HL-60 (cell line): ENCODE results near the gene EXOC2.

Experiments
- DNase-seq, 2 experiments: peaks; one replicate each; pipeline ENCODE4 v3.0.0-alpha.2; 2010 to 2020; ENCODE audit warnings: low read depth in 1 of 2, low spot score in 1 of 2
- H3K27ac ChIP-seq: fragments of 250-450 bp; sonication (Bioruptor Pico); replicated peaks from 2 replicates; pipeline ENCODE4 v1.5.1; 2020; ENCODE audit warnings: mild to moderate bottlenecking, moderate library complexity
- H3K27me3 ChIP-seq: fragments of 250-450 bp; sonication (Bioruptor Pico); 2 replicates; pipeline ENCODE4 v1.5.1; 2021; ENCODE audit warnings: mild to moderate bottlenecking, moderate library complexity; ENCODE audit not compliant: insufficient read depth, poor library complexity, severe bottlenecking
- H3K4me3 ChIP-seq: replicated peaks from 2 replicates; pipeline ENCODE4 v1.5.1; 2011; ENCODE audit warnings: mild to moderate bottlenecking, control low read depth, low read length; ENCODE audit not compliant: insufficient read depth
- GABPA ChIP-seq: IDR thresholded peaks from 2 replicates; pipeline ENCODE4 v1.6.1; 2012; ENCODE audit warnings: low read depth
- POLR2AphosphoS5 ChIP-seq: IDR thresholded peaks from 2 replicates; pipeline ENCODE4 v1.6.1; 2012; ENCODE audit warnings: low read depth
- SPI1 ChIP-seq: IDR thresholded peaks from 2 replicates; pipeline ENCODE4 v1.6.1; 2012; ENCODE audit warnings: low read depth, mild to moderate bottlenecking, borderline replicate concordance
- TF ChIP-seq, protein P1 (sequence below): IDR thresholded peaks from one replicate; pipeline ENCODE4 v1.5.1; 2011; ENCODE audit warnings: low read length, control low read depth, inconsistent platforms; ENCODE audit not compliant: insufficient read depth
- TF ChIP-seq, protein P2 (sequence below): IDR thresholded peaks from 2 replicates; pipeline ENCODE4 v1.6.1; 2012; ENCODE audit warnings: low read depth; ENCODE audit not compliant: insufficient replicate concordance

Gene EXOC2

DNA sequence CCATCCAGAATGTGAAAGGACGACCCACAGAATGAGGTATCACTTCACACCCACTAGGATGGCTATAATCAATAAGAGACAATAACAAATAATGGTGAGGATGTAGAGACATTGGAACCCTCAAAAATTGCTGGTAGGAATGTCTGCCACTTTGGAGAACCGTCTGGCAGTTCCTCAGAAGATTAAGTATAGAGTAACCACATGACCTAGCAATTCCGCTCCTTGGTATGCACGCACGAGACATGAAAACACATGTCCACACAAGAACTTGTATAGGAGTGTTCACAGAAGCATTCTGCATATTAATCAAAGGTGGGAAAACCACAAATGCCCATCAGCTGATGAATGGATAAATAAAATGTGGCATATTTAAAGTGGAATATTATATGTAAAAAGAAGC is 200.8 kb downstream of the EXOC2 start:
- Histone ChIP-seq H3K27me3 (no peaks in the 10 kb centered on the region), H3K27ac (no peak overlapping the region), H3K4me3 (no peak overlapping the region)
- TF ChIP-seq POLR2AphosphoS5 (no peak), SPI1 (no peak), GABPA (no peak)
- TF ChIP-seq, protein P1, sequence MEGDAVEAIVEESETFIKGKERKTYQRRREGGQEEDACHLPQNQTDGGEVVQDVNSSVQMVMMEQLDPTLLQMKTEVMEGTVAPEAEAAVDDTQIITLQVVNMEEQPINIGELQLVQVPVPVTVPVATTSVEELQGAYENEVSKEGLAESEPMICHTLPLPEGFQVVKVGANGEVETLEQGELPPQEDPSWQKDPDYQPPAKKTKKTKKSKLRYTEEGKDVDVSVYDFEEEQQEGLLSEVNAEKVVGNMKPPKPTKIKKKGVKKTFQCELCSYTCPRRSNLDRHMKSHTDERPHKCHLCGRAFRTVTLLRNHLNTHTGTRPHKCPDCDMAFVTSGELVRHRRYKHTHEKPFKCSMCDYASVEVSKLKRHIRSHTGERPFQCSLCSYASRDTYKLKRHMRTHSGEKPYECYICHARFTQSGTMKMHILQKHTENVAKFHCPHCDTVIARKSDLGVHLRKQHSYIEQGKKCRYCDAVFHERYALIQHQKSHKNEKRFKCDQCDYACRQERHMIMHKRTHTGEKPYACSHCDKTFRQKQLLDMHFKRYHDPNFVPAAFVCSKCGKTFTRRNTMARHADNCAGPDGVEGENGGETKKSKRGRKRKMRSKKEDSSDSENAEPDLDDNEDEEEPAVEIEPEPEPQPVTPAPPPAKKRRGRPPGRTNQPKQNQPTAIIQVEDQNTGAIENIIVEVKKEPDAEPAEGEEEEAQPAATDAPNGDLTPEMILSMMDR, result no peak
- TF ChIP-seq, protein P2, sequence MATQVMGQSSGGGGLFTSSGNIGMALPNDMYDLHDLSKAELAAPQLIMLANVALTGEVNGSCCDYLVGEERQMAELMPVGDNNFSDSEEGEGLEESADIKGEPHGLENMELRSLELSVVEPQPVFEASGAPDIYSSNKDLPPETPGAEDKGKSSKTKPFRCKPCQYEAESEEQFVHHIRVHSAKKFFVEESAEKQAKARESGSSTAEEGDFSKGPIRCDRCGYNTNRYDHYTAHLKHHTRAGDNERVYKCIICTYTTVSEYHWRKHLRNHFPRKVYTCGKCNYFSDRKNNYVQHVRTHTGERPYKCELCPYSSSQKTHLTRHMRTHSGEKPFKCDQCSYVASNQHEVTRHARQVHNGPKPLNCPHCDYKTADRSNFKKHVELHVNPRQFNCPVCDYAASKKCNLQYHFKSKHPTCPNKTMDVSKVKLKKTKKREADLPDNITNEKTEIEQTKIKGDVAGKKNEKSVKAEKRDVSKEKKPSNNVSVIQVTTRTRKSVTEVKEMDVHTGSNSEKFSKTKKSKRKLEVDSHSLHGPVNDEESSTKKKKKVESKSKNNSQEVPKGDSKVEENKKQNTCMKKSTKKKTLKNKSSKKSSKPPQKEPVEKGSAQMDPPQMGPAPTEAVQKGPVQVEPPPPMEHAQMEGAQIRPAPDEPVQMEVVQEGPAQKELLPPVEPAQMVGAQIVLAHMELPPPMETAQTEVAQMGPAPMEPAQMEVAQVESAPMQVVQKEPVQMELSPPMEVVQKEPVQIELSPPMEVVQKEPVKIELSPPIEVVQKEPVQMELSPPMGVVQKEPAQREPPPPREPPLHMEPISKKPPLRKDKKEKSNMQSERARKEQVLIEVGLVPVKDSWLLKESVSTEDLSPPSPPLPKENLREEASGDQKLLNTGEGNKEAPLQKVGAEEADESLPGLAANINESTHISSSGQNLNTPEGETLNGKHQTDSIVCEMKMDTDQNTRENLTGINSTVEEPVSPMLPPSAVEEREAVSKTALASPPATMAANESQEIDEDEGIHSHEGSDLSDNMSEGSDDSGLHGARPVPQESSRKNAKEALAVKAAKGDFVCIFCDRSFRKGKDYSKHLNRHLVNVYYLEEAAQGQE, result no peak
- DNase-seq, result no peak

DNA sequence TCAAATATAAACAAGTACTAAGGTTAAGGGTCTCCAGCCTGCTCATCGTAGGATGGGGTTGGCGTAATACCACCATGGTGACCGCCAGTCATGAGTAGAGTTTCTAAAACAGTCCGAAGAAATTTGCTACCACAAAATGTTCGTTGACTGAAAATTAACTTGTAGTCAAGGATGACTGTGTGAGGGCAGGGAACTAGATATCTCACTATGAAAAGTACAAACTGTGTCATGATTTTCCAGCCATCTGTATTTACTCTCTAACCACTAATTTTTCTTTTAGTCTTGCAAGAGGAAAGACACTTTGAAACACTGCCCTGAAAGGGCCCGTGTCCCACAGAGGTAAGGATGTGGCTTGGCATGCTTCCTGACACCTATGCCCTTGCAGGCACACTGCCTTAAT is 201.7 kb downstream of the EXOC2 start:
- no peak for DNase-seq
- TF ChIP-seq SPI1, result no peak
- TF ChIP-seq, protein P1, result no peak
- no peak for TF ChIP-seq POLR2AphosphoS5
- no peak for TF ChIP-seq GABPA
- TF ChIP-seq, protein P2, result no peak
- Histone ChIP-seq H3K4me3 (no peak overlapping the region), H3K27ac (no peak overlapping the region), H3K27me3 (no peaks in the 10 kb centered on the region)

DNA sequence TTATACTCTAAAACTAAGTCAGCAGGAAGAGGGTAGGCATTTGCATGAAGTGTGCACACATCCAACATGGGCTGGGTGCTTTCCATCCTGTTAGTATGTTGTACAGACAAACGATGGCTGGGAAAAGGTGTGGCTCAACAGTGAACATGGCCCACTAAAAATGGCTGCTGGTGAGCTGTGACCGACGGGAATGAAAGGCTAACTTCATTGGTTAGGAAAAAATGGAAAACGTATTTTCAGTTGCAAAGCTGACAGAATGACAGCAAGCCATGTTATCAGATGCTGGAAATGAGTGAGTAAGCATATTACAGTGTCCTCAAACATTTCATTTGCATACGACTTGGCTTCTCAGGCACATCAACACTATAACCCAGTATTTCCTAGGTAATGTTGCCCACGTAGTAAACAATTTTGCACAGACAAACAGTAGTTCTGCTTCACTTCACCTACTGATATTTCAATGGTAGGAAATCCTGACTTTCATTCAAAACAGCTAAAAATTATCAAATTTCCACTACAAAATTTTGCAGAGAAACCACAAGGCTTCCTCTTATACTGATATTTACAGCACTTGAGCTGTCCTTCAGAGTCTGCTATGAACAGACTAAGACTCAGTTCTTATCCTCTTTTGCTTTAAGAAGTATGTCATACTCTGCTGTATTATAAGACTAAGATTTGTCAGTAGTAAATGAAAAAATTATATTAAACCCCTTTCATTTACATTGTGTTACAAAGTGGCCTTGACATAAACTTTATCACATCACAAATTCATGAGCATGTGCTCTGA is 202.5 kb downstream of the EXOC2 start:
- DNase-seq, result no peak
- H3K4me3 ChIP-seq, result no peak overlapping the region

More for the DNA sequence above, 202.5 kb downstream of the EXOC2 start:
- Histone ChIP-seq H3K27ac (no peak overlapping the region), H3K27me3 (no peaks in the 10 kb centered on the region)
- TF ChIP-seq, protein P2, result no peak
- TF ChIP-seq SPI1, result no peak
- no peak for TF ChIP-seq POLR2AphosphoS5
- TF ChIP-seq GABPA, result no peak
- TF ChIP-seq, protein P1, result no peak
